Esophagus squamous epithelium (tissue), 5 donors: ENCODE results near the gene SAMD5. TPM values are rescaled to one million over a fixed set of nuclear protein-coding genes. Genes with fewer than 3 reads are reported as not detected.

ENCODE experiments used
- DNase-seq: peaks from one replicate; lab custom pipeline; 2025; lab: John Stamatoyannopoulos, UW
- H3K27ac ChIP-seq, 4 donors: fragments of 200-600 bp; sonication (generic); one replicate each; pipeline ENCODE4 v1.5.1; 2016 to 2019; ENCODE audit warnings: mild to moderate bottlenecking in 1 of 4
- H3K27me3 ChIP-seq, 4 donors: fragments of 200-600 bp; sonication (generic); 1 replicate in 3 of 4; 2 replicates in 1 of 4; pipeline versions ENCODE4 v1.5.1 to v1.6.0; 2017 to 2021; ENCODE audit warnings: antibody characterized with exemption in 1 of 4
- H3K36me3 ChIP-seq, 3 donors: fragments of 200-600 bp; sonication (generic); one replicate each; pipeline ENCODE4 v1.5.1; 2016 to 2019
- H3K4me1 ChIP-seq, 3 donors: fragments of 200-600 bp; sonication (generic); one replicate each; pipeline ENCODE4 v1.5.1; 2017 to 2019
- H3K4me3 ChIP-seq, 4 donors: fragments of 200-600 bp; sonication (generic); 1 replicate in 3 of 4; 2 replicates in 1 of 4; pipeline ENCODE4 v1.5.1; 2016 to 2019; ENCODE audit warnings: mild to moderate bottlenecking in 2 of 4, moderate library complexity in 1 of 4
- H3K9me3 ChIP-seq, 3 donors: fragments of 200-600 bp; sonication (generic); one replicate each; pipeline ENCODE4 v1.5.1; 2016 to 2019
- CTCF ChIP-seq, 6 experiments: fragments of 450-650 bp in 4 of 6; fragments of 200-600 bp in 2 of 6; sonication (generic) in 2 of 6; IDR thresholded peaks; one replicate each; pipeline ENCODE4 v1.5.1; 2016 to 2019; ENCODE audit warnings: antibody characterized with exemption in 6 of 6, mild to moderate bottlenecking in 4 of 6, moderate library complexity in 4 of 6
- POLR2A ChIP-seq, 4 donors: fragments of 450-650 bp; IDR thresholded peaks; one replicate each; pipeline ENCODE4 v1.6.1; 2017; ENCODE audit warnings: antibody characterized with exemption in 4 of 4, mild to moderate bottlenecking in 4 of 4, moderate library complexity in 3 of 4
- WGBS, 2 donors: methylation state at CpG; one replicate each; pipeline ENCODE4 v1.1.5; 2018; 5-methylcytosine and 5-hydroxymethylcytosine counted together
- intact Hi-C: fragments of 100-400 bp; cut with DNase I; formaldehyde crosslinking; loops from one replicate; pipeline ENCODE4 v1.15.0; 2022
- total RNA-seq, 4 donors: library from RNA; depleted of rRNA; stranded (reverse); fragments of >200 nt; gene quantifications; one replicate each; pipeline ENCODE4 v1.1.0, GENCODE V29; 2016
- donor health status: DM: yes; HTN: yes; CAD: no.

Gene SAMD5
- total RNA-seq, 4 donors from 2014 or later, result 6.9 to 16.2 (median 12.7) TPM

DNA sequence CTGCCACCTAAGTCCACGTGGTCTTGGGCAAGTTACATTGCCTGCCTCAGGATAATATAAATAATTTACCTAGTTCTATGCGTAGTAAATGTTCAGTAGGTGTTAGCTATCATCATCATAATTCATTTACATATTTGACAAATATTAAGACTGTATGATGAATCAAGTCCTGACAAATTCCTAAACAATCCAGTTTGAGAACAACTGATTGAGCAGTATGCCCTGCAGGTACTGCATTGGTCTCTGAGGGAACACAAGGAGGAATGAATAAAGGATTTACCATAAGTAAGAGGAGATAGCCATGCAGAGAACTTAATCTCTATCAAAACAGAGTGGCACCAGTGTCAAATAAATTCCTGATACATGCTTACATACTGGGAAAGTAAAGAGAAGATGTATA lies 70.4 kb downstream of the SAMD5 start:
- peaks cover 0 to 17% (median 0%) of the 10 kb centered on the region in 4 donors for H3K27me3 ChIP-seq
- intact Hi-C loops, result no loop called here
- no peaks in the 10 kb centered on the region for H3K36me3 ChIP-seq
- H3K27ac ChIP-seq, result no peak overlapping the region
- 50 to 55% methylated on average over 2 of the region's 2 CpGs for WGBS, 2 donors
- no peaks in the 10 kb centered on the region for H3K9me3 ChIP-seq
- no peak overlapping the region for H3K4me3 ChIP-seq
- H3K4me1 ChIP-seq, result peaks cover 0 to 7% (median 0%) of the 10 kb centered on the region in 3 donors
- no peak for DNase-seq
- TF ChIP-seq CTCF (IDR thresholded peaks at IDR 0.05) (no peak), POLR2A (IDR thresholded peaks at IDR 0.05) (no peak)

GRCh38 chr6:147579667-147580066 lies 71.2 kb downstream of the SAMD5 start:
- Histone ChIP-seq H3K9me3 (no peaks in the 10 kb centered on the region), H3K4me3 (no peak overlapping the region), H3K36me3 (no peaks in the 10 kb centered on the region), H3K4me1 (peaks cover 0 to 7% (median 0%) of the 10 kb centered on the region in 3 donors), H3K27me3 (peaks cover 0 to 17% (median 0%) of the 10 kb centered on the region in 4 donors), H3K27ac (no peak overlapping the region)
- TF ChIP-seq CTCF (IDR thresholded peaks at IDR 0.05) (no peak), POLR2A (IDR thresholded peaks at IDR 0.05) (no peak)
- no peak for DNase-seq
- 68 to 92% methylated on average over 3 of the region's 3 CpGs for WGBS, 2 donors
- intact Hi-C loops, result no loop called here

DNA sequence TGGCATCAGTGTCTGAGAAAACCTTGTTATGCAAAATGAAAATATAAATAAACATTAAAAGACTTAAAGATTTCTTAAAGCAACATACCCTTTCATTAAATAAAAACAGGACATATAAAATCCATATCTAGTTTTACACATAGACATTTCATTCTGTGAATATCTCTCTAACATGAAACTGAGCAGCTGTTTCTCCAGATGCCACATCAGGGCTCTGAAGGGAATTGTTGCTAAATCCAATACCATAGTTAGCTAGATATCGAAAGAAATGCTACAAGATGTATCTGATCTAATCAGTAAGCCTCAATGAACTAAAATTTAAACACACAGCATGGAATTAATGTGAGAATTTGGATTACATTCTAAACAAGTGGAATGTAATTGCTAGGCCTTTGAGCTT lies 74.5 kb downstream of the SAMD5 start:
- no peaks in the 10 kb centered on the region for H3K36me3 ChIP-seq
- H3K9me3 ChIP-seq, result no peaks in the 10 kb centered on the region
- no peak overlapping the region for H3K27ac ChIP-seq
- TF ChIP-seq CTCF (IDR thresholded peaks at IDR 0.05) (no peak), POLR2A (IDR thresholded peaks at IDR 0.05) (no peak)
- no peak for DNase-seq
- peaks cover 0 to 18% (median 0%) of the 10 kb centered on the region in 3 donors for H3K4me1 ChIP-seq
- H3K27me3 ChIP-seq, result peaks cover 0 to 17% (median 0%) of the 10 kb centered on the region in 4 donors
- 71 to 74% methylated on average over 1 of the region's 1 CpG for WGBS, 2 donors
- H3K4me3 ChIP-seq, result no peak overlapping the region
- intact Hi-C loops, result no loop called here

- no peak for DNase-seq
- peaks cover 0 to 13% (median 0%) of the 10 kb centered on the region in 4 donors for H3K27me3 ChIP-seq
- H3K4me3 ChIP-seq, result no peak overlapping the region
- H3K27ac ChIP-seq, result no peak overlapping the region
- 88 to 92% methylated on average over 3 of the region's 3 CpGs for WGBS, 2 donors
- no peaks in the 10 kb centered on the region for H3K9me3 ChIP-seq
- peak in 1 of 6 experiments; percentile 8 for TF ChIP-seq CTCF (IDR thresholded peaks at IDR 0.05)
- TF ChIP-seq POLR2A (IDR thresholded peaks at IDR 0.05), result no peak
- H3K36me3 ChIP-seq, result no peaks in the 10 kb centered on the region
- intact Hi-C loops, result no loop called here
- peaks cover 0 to 11% (median 0%) of the 10 kb centered on the region in 3 donors for H3K4me1 ChIP-seq
Observed at GRCh38 chr6:147585256-147585655, 76.8 kb downstream of the SAMD5 start.

- H3K36me3 ChIP-seq, result no peaks in the 10 kb centered on the region
- 30 to 36% methylated on average over 4 of the region's 4 CpGs for whole genome bisulfite sequencing, 2 donors
- intact Hi-C loops, result no loop called here
- TF ChIP-seq CTCF (IDR thresholded peaks at IDR 0.05), result no peak
- no peak for TF ChIP-seq POLR2A (IDR thresholded peaks at IDR 0.05)
- no peaks in the 10 kb centered on the region for H3K9me3 ChIP-seq
- H3K27me3 ChIP-seq, result peaks cover 0 to 9% (median 0%) of the 10 kb centered on the region in 4 donors
- DNase-seq, result no peak
- H3K4me3 ChIP-seq, result no peak overlapping the region
- no peak overlapping the region for H3K27ac ChIP-seq
- H3K4me1 ChIP-seq, result peaks cover 0 to 11% (median 0%) of the 10 kb centered on the region in 3 donors
Observed at GRCh38 chr6:147586044-147586443, 77.6 kb downstream of the SAMD5 start.
